ENCODE data around the gene GLP1R. TPM values are rescaled to one million over a fixed set of nuclear protein-coding genes. Genes with fewer than 3 reads are reported as not detected.
"Not testable (repeated sequence)": the region's sequence is repeated elsewhere in the genome, so short reads cannot be mapped to it uniquely, and the experiment has no call there.

GLP1R gene
- polyA plus RNA-seq, 4 donors = 0.10 to 0.19 TPM; not detected in 2

DNA sequence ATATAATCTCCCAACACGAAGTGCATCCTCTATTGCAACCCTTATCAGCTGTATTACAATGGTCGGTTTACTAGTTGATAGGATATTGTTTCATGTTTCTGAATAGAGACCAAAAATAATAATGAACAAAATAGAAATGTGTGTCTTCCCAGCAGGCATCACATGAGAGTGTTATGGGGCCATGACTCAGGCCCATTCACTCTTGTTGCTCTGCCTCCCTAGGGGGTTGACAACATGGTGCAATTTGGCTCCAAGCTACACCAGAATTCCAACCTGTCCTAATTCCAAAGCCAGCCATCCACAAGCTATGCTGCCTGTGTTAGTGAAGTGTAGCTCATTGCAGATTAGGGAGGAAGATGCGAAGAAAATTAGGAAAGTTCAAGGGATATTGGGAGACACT, 79.5 kb downstream of the GLP1R start:
- Histone ChIP-seq H3K4me3 (ENCODE audit: low read depth in 1 of 3, low read length in 3 of 3) (no peak overlapping the region), H3K9me3 (ENCODE audit: control insufficient read depth in 2 of 2, insufficient read depth in 1 of 2, low read depth in 1 of 2, low read length in 1 of 2) (no peaks in the 10 kb centered on the region), H3K27ac (ENCODE audit: low read depth in 1 of 3, low read length in 2 of 3) (no peak overlapping the region), H3K4me1 (ENCODE audit: control insufficient read depth in 3 of 3, insufficient read depth in 2 of 3, low read depth in 1 of 3, low read length in 2 of 3) (no peaks in the 10 kb centered on the region), H3K36me3 (ENCODE audit: control insufficient read depth in 3 of 3, insufficient read depth in 2 of 3, low read depth in 1 of 3, low read length in 3 of 3) (no peaks in the 10 kb centered on the region), H3K27me3 (ENCODE audit: control insufficient read depth in 3 of 3, insufficient read depth in 3 of 3, low read length in 3 of 3) (no peaks in the 10 kb centered on the region)
- FAIRE-seq (no peak), DNase-seq (no peak)
- WGBS, 3 donors = 64 to 69% (median 67%) methylated on average over 3 of the region's 3 CpGs

DNA sequence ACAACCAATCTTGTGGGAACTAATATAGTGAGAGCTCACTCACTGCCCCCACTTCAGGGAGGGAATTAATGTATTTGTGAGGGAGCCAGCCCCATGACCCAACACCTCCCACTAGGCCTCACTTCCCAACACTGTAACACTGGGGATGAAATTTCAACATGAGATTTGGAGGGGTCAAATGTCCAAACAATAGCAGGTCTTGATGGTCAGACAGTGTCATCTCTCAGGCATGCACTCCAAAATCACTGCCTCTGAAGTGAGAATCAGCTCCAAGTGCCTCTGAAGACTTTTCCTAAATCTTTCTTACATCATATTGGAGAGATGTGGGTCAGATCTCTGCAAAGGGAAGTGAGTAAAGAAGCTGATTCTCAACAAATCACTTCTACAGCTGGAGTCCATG, 80.3 kb downstream of the GLP1R start:
- no peaks in the 10 kb centered on the region for H3K27me3 ChIP-seq (ENCODE audit: control insufficient read depth in 3 of 3, insufficient read depth in 3 of 3, low read length in 3 of 3)
- DNase-seq (no peak), FAIRE-seq (no peak)
- peaks cover 0 to 3% of the 10 kb centered on the region in 2 donors for H3K9me3 ChIP-seq (ENCODE audit: control insufficient read depth in 2 of 2, insufficient read depth in 1 of 2, low read depth in 1 of 2, low read length in 1 of 2)
- no peak overlapping the region for H3K27ac ChIP-seq (ENCODE audit: low read depth in 1 of 3, low read length in 2 of 3)
- no peak overlapping the region for H3K4me3 ChIP-seq (ENCODE audit: low read depth in 1 of 3, low read length in 3 of 3)
- H3K4me1 ChIP-seq (ENCODE audit: control insufficient read depth in 3 of 3, insufficient read depth in 2 of 3, low read depth in 1 of 3, low read length in 2 of 3) = no peaks in the 10 kb centered on the region
- no peaks in the 10 kb centered on the region for H3K36me3 ChIP-seq (ENCODE audit: control insufficient read depth in 3 of 3, insufficient read depth in 2 of 3, low read depth in 1 of 3, low read length in 3 of 3)

DNA sequence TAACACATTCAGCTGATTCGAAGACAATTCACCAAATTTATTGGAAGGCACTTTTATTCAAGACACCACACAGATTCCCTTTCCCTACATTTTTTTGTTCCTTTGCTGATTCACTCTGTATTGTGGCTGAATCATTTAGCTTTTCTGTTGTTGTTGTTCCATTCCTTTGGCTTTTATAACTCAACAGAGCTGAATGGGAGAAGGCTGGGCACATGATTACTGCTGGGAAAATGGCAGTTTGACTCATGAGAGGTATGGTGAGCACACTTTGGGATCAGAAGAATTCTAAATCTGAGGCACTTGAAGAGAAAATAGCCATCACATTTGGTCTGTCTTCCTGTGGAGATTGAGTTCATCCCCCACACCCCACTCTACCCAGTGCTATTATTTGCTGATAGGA, 82.1 kb downstream of the GLP1R start:
- FAIRE-seq (no peak), DNase-seq (no peak)
- no peak overlapping the region for H3K4me3 ChIP-seq (ENCODE audit: low read depth in 1 of 3, low read length in 3 of 3)
- H3K27me3 ChIP-seq (ENCODE audit: control insufficient read depth in 3 of 3, insufficient read depth in 3 of 3, low read length in 3 of 3) = no peaks in the 10 kb centered on the region
- no peaks in the 10 kb centered on the region for H3K4me1 ChIP-seq (ENCODE audit: control insufficient read depth in 3 of 3, insufficient read depth in 2 of 3, low read depth in 1 of 3, low read length in 2 of 3)
- H3K27ac ChIP-seq (ENCODE audit: low read depth in 1 of 3, low read length in 2 of 3) = no peak overlapping the region
- H3K36me3 ChIP-seq (ENCODE audit: control insufficient read depth in 3 of 3, insufficient read depth in 2 of 3, low read depth in 1 of 3, low read length in 3 of 3) = no peaks in the 10 kb centered on the region
- H3K9me3 ChIP-seq (ENCODE audit: control insufficient read depth in 2 of 2, insufficient read depth in 1 of 2, low read depth in 1 of 2, low read length in 1 of 2) = peaks cover 0 to 3% of the 10 kb centered on the region in 2 donors
- 74 to 81% (median 80%) methylated on average over 1 of the region's 1 CpG for WGBS, 3 donors

DNA sequence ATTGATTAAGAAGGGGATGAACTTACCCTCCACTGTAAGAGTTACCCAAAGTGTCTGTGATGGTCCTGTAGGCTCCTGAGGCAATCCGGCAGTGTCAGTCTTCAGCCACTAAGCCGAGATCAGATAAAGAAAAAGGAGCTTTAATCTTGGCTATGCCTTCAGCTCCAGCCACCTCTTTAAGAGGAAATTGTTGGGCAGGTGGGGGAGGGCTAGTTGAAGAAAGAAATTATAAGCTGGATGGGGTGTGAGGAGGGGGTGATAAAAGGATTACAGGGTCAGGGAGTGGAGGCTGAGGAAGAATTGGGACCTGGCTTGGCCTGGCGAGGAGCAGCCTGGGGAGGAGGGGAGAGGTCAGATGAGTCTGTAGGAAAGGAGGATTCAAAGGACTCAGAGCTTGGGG, 86.2 kb downstream of the GLP1R start:
- H3K4me1 ChIP-seq (ENCODE audit: control insufficient read depth in 3 of 3, insufficient read depth in 2 of 3, low read depth in 1 of 3, low read length in 2 of 3); FAIRE-seq; H3K4me3 ChIP-seq (ENCODE audit: low read depth in 1 of 3, low read length in 3 of 3); H3K36me3 ChIP-seq (ENCODE audit: control insufficient read depth in 3 of 3, insufficient read depth in 2 of 3, low read depth in 1 of 3, low read length in 3 of 3); DNase-seq; H3K27ac ChIP-seq (ENCODE audit: low read depth in 1 of 3, low read length in 2 of 3); H3K9me3 ChIP-seq (ENCODE audit: control insufficient read depth in 2 of 2, insufficient read depth in 1 of 2, low read depth in 1 of 2, low read length in 1 of 2); H3K27me3 ChIP-seq (ENCODE audit: control insufficient read depth in 3 of 3, insufficient read depth in 3 of 3, low read length in 3 of 3): not testable (repeated sequence)
- WGBS, 3 donors = 58 to 76% (median 69%) methylated on average over 3 of the region's 3 CpGs

DNA sequence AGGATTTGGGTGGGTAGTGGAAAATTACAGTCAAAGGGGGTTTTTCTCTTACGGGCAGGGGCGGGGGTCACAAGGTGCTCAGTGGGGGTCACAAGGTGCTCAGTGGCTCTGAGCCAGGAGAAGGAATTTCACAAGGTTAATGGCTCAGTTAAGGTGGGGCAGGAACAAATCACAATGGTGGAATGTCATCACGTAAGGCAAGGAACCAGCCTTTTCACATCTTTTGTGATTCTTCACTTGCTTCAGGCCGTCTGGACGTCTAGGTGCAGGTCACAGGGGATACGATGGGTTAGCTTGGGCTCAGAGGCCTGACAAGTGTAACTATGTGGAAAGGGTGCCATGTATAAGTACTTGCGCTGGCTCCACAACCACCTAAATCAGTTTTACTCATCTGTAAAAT, 87.6 kb downstream of the GLP1R start:
- DNase-seq, FAIRE-seq: not testable (repeated sequence)
- 62 to 73% (median 68%) methylated on average over 7 of the region's 7 CpGs for WGBS, 3 donors

DNA sequence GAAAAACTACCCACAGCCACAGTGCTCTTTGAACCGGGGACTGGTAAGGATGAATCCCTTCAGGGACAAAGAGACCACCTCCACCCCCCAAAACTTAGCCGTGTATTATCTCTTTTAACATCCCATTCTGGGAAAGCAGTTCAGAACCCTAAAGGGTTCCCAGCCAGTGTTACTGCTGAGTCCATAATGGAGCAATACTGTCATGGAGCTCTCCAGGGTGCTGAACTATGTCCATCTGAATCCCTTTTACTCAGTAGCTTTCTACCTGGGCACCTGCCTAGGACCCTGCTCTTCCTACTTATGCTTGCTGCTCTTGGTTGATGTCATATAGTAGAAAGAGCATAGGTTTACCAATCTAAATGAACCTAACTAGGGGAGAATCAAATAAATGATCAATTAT, 88.7 kb downstream of the GLP1R start:
- H3K27me3 ChIP-seq (ENCODE audit: control insufficient read depth in 3 of 3, insufficient read depth in 3 of 3, low read length in 3 of 3) = peaks cover 0 to 10% (median 2%) of the 10 kb centered on the region in 3 donors
- WGBS, 3 donors = 15 to 34% (median 24%) methylated on average over 2 of the region's 2 CpGs
- H3K4me3 ChIP-seq (ENCODE audit: low read depth in 1 of 3, low read length in 3 of 3) = no peak overlapping the region
- H3K4me1 ChIP-seq (ENCODE audit: control insufficient read depth in 3 of 3, insufficient read depth in 2 of 3, low read depth in 1 of 3, low read length in 2 of 3) = no peaks in the 10 kb centered on the region
- H3K27ac ChIP-seq (ENCODE audit: low read depth in 1 of 3, low read length in 2 of 3) = no peak overlapping the region
- no peaks in the 10 kb centered on the region for H3K36me3 ChIP-seq (ENCODE audit: control insufficient read depth in 3 of 3, insufficient read depth in 2 of 3, low read depth in 1 of 3, low read length in 3 of 3)
- H3K9me3 ChIP-seq (ENCODE audit: control insufficient read depth in 2 of 2, insufficient read depth in 1 of 2, low read depth in 1 of 2, low read length in 1 of 2) = peaks cover 0 to 7% of the 10 kb centered on the region in 2 donors
- FAIRE-seq = no peak
- DNase-seq = peak; percentile 23 to 67

More for the DNA sequence above, 87.6 kb downstream of the GLP1R start:
- H3K36me3 ChIP-seq (ENCODE audit: control insufficient read depth in 3 of 3, insufficient read depth in 2 of 3, low read depth in 1 of 3, low read length in 3 of 3); H3K27me3 ChIP-seq (ENCODE audit: control insufficient read depth in 3 of 3, insufficient read depth in 3 of 3, low read length in 3 of 3); H3K27ac ChIP-seq (ENCODE audit: low read depth in 1 of 3, low read length in 2 of 3); H3K4me1 ChIP-seq (ENCODE audit: control insufficient read depth in 3 of 3, insufficient read depth in 2 of 3, low read depth in 1 of 3, low read length in 2 of 3); H3K9me3 ChIP-seq (ENCODE audit: control insufficient read depth in 2 of 2, insufficient read depth in 1 of 2, low read depth in 1 of 2, low read length in 1 of 2); H3K4me3 ChIP-seq (ENCODE audit: low read depth in 1 of 3, low read length in 3 of 3): not testable (repeated sequence)

Other genes with a start within 250 kb of the GLP1R start
- gene SAYSD1, start 66.4 kb downstream of the GLP1R start, polyA plus RNA-seq = 10 to 100 TPM; 13.4 to 17.8 (median 14.8) TPM
- gene KCNK5, start 180.7 kb downstream of the GLP1R start, polyA plus RNA-seq = 10 to 100 TPM; 29.9 to 44.1 (median 41.3) TPM

All from small intestine (tissue), 7 donors.